Heart right ventricle (tissue), 16 donors: ENCODE data around the gene HS1BP3. TPM values are rescaled to one million over a fixed set of nuclear protein-coding genes. Genes with fewer than 3 reads are reported as not detected.

Experiments
- ATAC-seq, 8 donors: fragments of 200-7000 bp; cut with Tn5 transposase; one replicate each; pipeline ENCODE4 v1.9.1; 2020; ENCODE audit warnings: mild to moderate bottlenecking in 8 of 8, moderate library complexity in 8 of 8, moderate number of reproducible peaks in 1 of 8
- DNase-seq, 2 donors: peaks; one replicate each; pipeline ENCODE4 v3.0.0-alpha.2; 2020
- H3K27ac ChIP-seq, 10 donors: fragments of 200-600 bp; sonication (generic) in 2 of 10; one replicate each; pipeline versions ENCODE4 v1.5.0 to v1.8.0; 2020 to 2022; ENCODE audit warnings: mild to moderate bottlenecking in 3 of 10
- H3K27me3 ChIP-seq, 7 donors: fragments of 200-600 bp; one replicate each; pipeline ENCODE4 v1.8.0; 2021 to 2022; ENCODE audit warnings: mild to moderate bottlenecking in 2 of 7
- H3K36me3 ChIP-seq, 9 donors: fragments of 200-600 bp; sonication (generic) in 1 of 9; one replicate each; pipeline versions ENCODE4 v1.5.0 to v1.8.0; 2020 to 2022; ENCODE audit warnings: mild to moderate bottlenecking in 2 of 9
- H3K4me1 ChIP-seq, 9 donors: fragments of 200-600 bp; sonication (generic) in 1 of 9; one replicate each; pipeline versions ENCODE4 v1.5.0 to v1.8.0; 2020 to 2022; ENCODE audit warnings: mild to moderate bottlenecking in 4 of 9
- H3K4me3 ChIP-seq, 10 donors: fragments of 200-600 bp; sonication (generic) in 2 of 10; one replicate each; pipeline versions ENCODE4 v1.5.0 to v1.8.0; 2020 to 2022; ENCODE audit warnings: mild to moderate bottlenecking in 7 of 10, moderate library complexity in 2 of 10
- H3K9me3 ChIP-seq, 11 donors: fragments of 200-600 bp in 10 of 11; sonication (generic) in 2 of 11; one replicate each; pipeline versions ENCODE4 v1.5.0 to v1.8.0; 2013 to 2022; ENCODE audit warnings: mild to moderate bottlenecking in 2 of 11, control low read depth in 1 of 11, moderate library complexity in 1 of 11
- CTCF ChIP-seq, 9 donors: fragments of 200-600 bp; sonication (generic) in 2 of 9; IDR thresholded peaks; one replicate each; pipeline versions ENCODE4 v1.5.0 to v1.8.0; 2021 to 2022; ENCODE audit warnings: antibody characterized with exemption in 9 of 9, mild to moderate bottlenecking in 5 of 9, moderate library complexity in 1 of 9
- WGBS, 2 donors: extraction: QIAGEN DNeasy Blood & Tissue Kit; methylation state at CpG; one replicate each; pipeline ENCODE4 v1.1.7; 2013; ENCODE audit warnings: inconsistent platforms in 1 of 2; 5-methylcytosine and 5-hydroxymethylcytosine counted together
- intact Hi-C, 10 donors: fragments of 100-400 bp; cut with DNase I; formaldehyde crosslinking; loops; one replicate each; pipeline versions ENCODE4 v1.11.1 to v1.14.2; 2022
- polyA plus RNA-seq, 2 donors: library from polyadenylated mRNA; stranded (reverse); fragments of 200-250 nt; gene quantifications; one replicate each; pipeline ENCODE4 v1.2.3, GENCODE V29; 2013
- total RNA-seq, 10 donors: library from RNA; stranded (reverse); fragmentation: NEBNext Ultra II Directional in 3 of 10; extraction: Animal tissue kit (Norgen Biotek cat#: 25700) in 3 of 10; gene quantifications; one replicate each; pipeline versions ENCODE4 v1.2.1 to v1.2.4, GENCODE V29; 2021 to 2023
- donor health status: Arrhythmogenic right ventricular cardiomyopathy.
- donor health status: ischemic (EF 13 %, LVEDD 7.1; RV severe dilation, severe dysfunction).
- donor health status: healthy with polysubstance abuse.
- donor health status: DM: no; HTN: yes; CAD: no.
- donor health status: DM: no; HTN: no; CAD: no.
- donor health status: ischemic (EF 25% LVEDD 6.9; RV normal size, moderate dysfunction).
- donor health status: ischemic (EF 25% LVEDD 5.7; RV mildly dilated, moderate dysfunction).
- donor health status: healthy.
- donor health status: DM: yes; HTN: yes; CAD: no.
- donor health status: Ischemic cardiomyopathy.
- donor health status: ischemic (EF 35%, LVEDD 5.7; RV mildly dilated, moderate dysfunction).
- donor health status: nonischemic (EF 11% LVEDD 7.7; RV severe dilation, severe dysfunction).
- donor health status: DM: yes; HTN: yes; CAD: no.
- donor health status: PGD.
- donor health status: ischemic (EF 29% LVEDD 5.4; RV normal size, mild dysfunction).
- donor health status: nonischemic (EF 23%, LVEDD 6.1; RV moderate dilation, normal function).

The HS1BP3 gene
- total and polyA plus RNA-seq, 12 donors, result 11.3 to 26.3 (median 16.5) TPM

GRCh38 chr2:20674309-20674965, 23.5 kb upstream of the HS1BP3 start:
- Histone ChIP-seq H3K36me3 (peaks cover 0 to 3% (median 0%) of the 10 kb centered on the region in 9 donors), H3K27ac (peak overlapping the region in 8 of 10 donors; percentile 31 to 73 (median 58)), H3K9me3 (no peaks in the 10 kb centered on the region), H3K4me3 (no peak overlapping the region), H3K27me3 (peaks cover 17 to 55% (median 49%) of the 10 kb centered on the region in 7 donors), H3K4me1 (peaks cover 0 to 51% (median 23%) of the 10 kb centered on the region in 9 donors)
- intact Hi-C loops, result no loop called here
- ATAC-seq (peak in 1 of 8 donors; percentile 7), DNase-seq (no peak)
- 64 to 65% methylated on average over 11 of the region's 11 CpGs for WGBS, 2 donors
- TF ChIP-seq CTCF (IDR thresholded peaks at IDR 0.05), result no peak

- no peak for ATAC-seq
- Histone ChIP-seq H3K36me3 (peaks cover 0 to 3% (median 0%) of the 10 kb centered on the region in 9 donors), H3K4me3 (no peak overlapping the region), H3K4me1 (peaks cover 0 to 53% (median 23%) of the 10 kb centered on the region in 9 donors), H3K27me3 (peaks cover 17 to 62% (median 56%) of the 10 kb centered on the region in 7 donors), H3K9me3 (no peaks in the 10 kb centered on the region), H3K27ac (peak overlapping the region in 4 of 10 donors; percentile 56 to 73 (median 62))
- TF ChIP-seq CTCF (IDR thresholded peaks at IDR 0.05), result no peak
- DNase-seq, result no peak
- intact Hi-C loops, result no loop called here
- WGBS, 2 donors, result 76 to 85% methylated on average over 5 of the region's 5 CpGs
These were observed 22.9 kb upstream of the HS1BP3 start for GRCh38 chr2:20673686-20674308.

DNA sequence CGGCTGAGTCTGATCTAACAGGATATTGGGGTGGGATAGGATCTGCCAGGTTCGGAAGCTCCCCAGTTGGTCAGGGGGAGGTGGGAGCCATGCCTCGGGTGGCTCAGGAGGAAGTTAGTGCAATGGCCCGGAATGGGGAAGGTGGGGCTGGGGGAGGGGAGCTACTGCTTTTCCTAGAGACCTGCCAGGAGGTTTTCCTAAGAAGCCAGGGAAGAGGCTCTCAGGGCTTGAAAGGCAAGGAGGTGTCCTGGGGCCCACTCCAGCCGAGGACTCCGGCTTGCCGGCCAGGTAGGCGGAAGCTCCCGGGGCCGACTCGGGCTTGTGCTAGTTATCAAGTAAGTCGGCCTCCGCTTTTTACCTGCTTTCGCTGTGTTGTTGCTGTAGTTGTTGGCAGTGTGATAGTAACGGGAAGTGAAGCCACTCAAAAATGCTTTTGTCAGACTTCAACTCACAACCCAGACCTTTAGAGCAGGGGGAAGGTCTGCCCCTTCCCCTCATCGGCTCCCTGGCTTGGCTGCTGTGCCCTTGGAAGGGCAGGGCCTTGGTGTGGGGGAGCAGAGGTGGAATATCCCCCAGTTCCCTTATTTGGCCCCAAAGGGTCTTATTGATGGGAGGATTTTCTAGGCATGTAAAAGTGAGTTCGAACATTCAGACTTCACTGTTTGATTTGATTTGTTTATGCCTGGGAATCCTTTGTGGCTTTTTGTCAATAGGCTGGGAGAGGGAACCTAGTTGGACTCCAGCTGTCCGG, 21.5 kb upstream of the HS1BP3 start:
- no peak overlapping the region for H3K4me3 ChIP-seq
- H3K9me3 ChIP-seq, result no peaks in the 10 kb centered on the region
- H3K36me3 ChIP-seq, result no peaks in the 10 kb centered on the region
- intact Hi-C loops, result no loop called here
- no peak for TF ChIP-seq CTCF (IDR thresholded peaks at IDR 0.05)
- no peak for DNase-seq
- peaks cover 24 to 76% (median 70%) of the 10 kb centered on the region in 7 donors for H3K27me3 ChIP-seq
- 35 to 40% methylated on average over 18 of the region's 18 CpGs for WGBS, 2 donors
- ATAC-seq, result no peak
- peaks cover 0 to 53% (median 25%) of the 10 kb centered on the region in 9 donors for H3K4me1 ChIP-seq
- H3K27ac ChIP-seq, result no peak overlapping the region

GRCh38 chr2:20671736-20672080, 20.8 kb upstream of the HS1BP3 start:
- no peaks in the 10 kb centered on the region for H3K36me3 ChIP-seq
- intact Hi-C loops, result no loop called here
- DNase-seq (no peak), ATAC-seq (no peak)
- no peaks in the 10 kb centered on the region for H3K9me3 ChIP-seq
- TF ChIP-seq CTCF (IDR thresholded peaks at IDR 0.05), result no peak
- WGBS, 2 donors, result 19 to 27% methylated on average over 13 of the region's 13 CpGs
- H3K4me1 ChIP-seq, result peaks cover 0 to 49% (median 27%) of the 10 kb centered on the region in 9 donors
- no peak overlapping the region for H3K27ac ChIP-seq
- H3K4me3 ChIP-seq, result no peak overlapping the region
- peaks cover 24 to 80% (median 74%) of the 10 kb centered on the region in 7 donors for H3K27me3 ChIP-seq
